Stomach (tissue), 9 donors: ENCODE results near the gene ABCC10. TPM values are rescaled to one million over a fixed set of nuclear protein-coding genes. Genes with fewer than 3 reads are reported as not detected.

Experiments used
- DNase-seq, 2 donors: peaks; one replicate each; pipeline versions ENCODE4 v3.0.0 to v3.0.0-alpha.2; 2013 to 2019
- H3K27ac ChIP-seq, 5 donors: fragments of 200-600 bp in 4 of 5; sonication (generic) in 4 of 5; one replicate each; pipeline ENCODE4 v1.5.1; 2013 to 2019; ENCODE audit warnings: mild to moderate bottlenecking in 1 of 5, moderate library complexity in 1 of 5
- H3K27me3 ChIP-seq, 3 donors: fragments of 200-600 bp; sonication (generic); one replicate each; pipeline ENCODE4 v1.5.1; 2017 to 2019; ENCODE audit warnings: mixed run types in 1 of 3
- H3K36me3 ChIP-seq, 4 donors: fragments of 200-600 bp; sonication (generic); 1 replicate in 3 of 4; 2 replicates in 1 of 4; pipeline ENCODE4 v1.5.1; 2016 to 2019
- H3K4me1 ChIP-seq, 4 donors: fragments of 200-600 bp; sonication (generic); one replicate each; pipeline ENCODE4 v1.5.1; 2016 to 2019
- H3K4me3 ChIP-seq, 4 donors: fragments of 200-600 bp; sonication (generic) in 3 of 4; one replicate each; pipeline ENCODE4 v1.5.1; 2016 to 2019; ENCODE audit warnings: mild to moderate bottlenecking in 1 of 4
- H3K9me3 ChIP-seq, 4 donors: fragments of 200-600 bp; sonication (generic); one replicate each; pipeline ENCODE4 v1.5.1; 2016 to 2019
- EP300 ChIP-seq: sonication (generic); formaldehyde crosslinking; IDR thresholded peaks from one replicate; pipeline ENCODE4 v1.6.1; 2017; ENCODE audit warnings: antibody characterized with exemption
- POLR2A ChIP-seq, 4 donors: fragments of 450-650 bp; IDR thresholded peaks; one replicate each; pipeline ENCODE4 v1.6.1; 2016; ENCODE audit warnings: antibody characterized with exemption in 4 of 4, control low read depth in 2 of 4, mild to moderate bottlenecking in 1 of 4, moderate library complexity in 1 of 4
- POLR2AphosphoS5 ChIP-seq, 3 donors: sonication (generic); formaldehyde crosslinking; IDR thresholded peaks; one replicate each; pipeline ENCODE4 v1.6.1; 2016; ENCODE audit warnings: antibody characterized with exemption in 3 of 3
- WGBS, 5 donors: extraction: QIAGEN DNeasy Blood & Tissue Kit in 3 of 5; methylation state at CpG; one replicate each; pipeline versions ENCODE4 v1.1.5 to v1.1.7; 2013 to 2018; 5-methylcytosine and 5-hydroxymethylcytosine counted together
- intact Hi-C: fragments of 100-400 bp; cut with DNase I; formaldehyde crosslinking; loops from one replicate; pipeline ENCODE4 v1.15.1; 2023; ENCODE audit warnings: low total_unique reads
- polyA plus RNA-seq, 3 donors: library from polyadenylated mRNA; stranded (reverse); fragments of 200-250 nt; gene quantifications; one replicate each; pipeline ENCODE4 v1.2.3, GENCODE V29; 2013
- total RNA-seq, 5 donors: library from RNA; depleted of rRNA; stranded (reverse); fragments of >200 nt; gene quantifications; one replicate each; pipeline versions ENCODE4 v1.1.0 to v1.2.3, GENCODE V29; 2014 to 2016
- TF ChIP-seq, protein P1 (sequence below), 7 experiments: fragments of 450-650 bp in 4 of 7; fragments of 200-600 bp in 3 of 7; sonication (generic) in 3 of 7; IDR thresholded peaks; one replicate each; pipeline ENCODE4 v1.5.1; 2016 to 2019; ENCODE audit warnings: antibody characterized with exemption in 7 of 7, control low read depth in 2 of 7, mild to moderate bottlenecking in 1 of 7
- donor health status: healthy with polysubstance abuse.
- donor health status: Bipolar disorder and iron deficiency.
- donor health status: healthy.

The ABCC10 gene
- total and polyA plus RNA-seq, 8 donors = 7.9 to 67.4 (median 29.6) TPM

GRCh38 chr6:43451348-43451747, 24.0 kb downstream of the ABCC10 start:
- Histone ChIP-seq H3K4me1 (peaks cover 16 to 22% (median 19%) of the 10 kb centered on the region in 4 donors), H3K27ac (no peak overlapping the region), H3K36me3 (peaks cover 39 to 70% (median 68%) of the 10 kb centered on the region in 4 donors), H3K27me3 (peaks cover 3 to 19% (median 18%) of the 10 kb centered on the region in 3 donors), H3K4me3 (no peak overlapping the region), H3K9me3 (no peaks in the 10 kb centered on the region)
- 70 to 93% (median 84%) methylated on average over 4 of the region's 4 CpGs for WGBS, 5 donors
- DNase-seq = no peak
- no peak for TF ChIP-seq EP300
- TF ChIP-seq POLR2AphosphoS5 (IDR thresholded peaks at IDR 0.05) = no peak
- TF ChIP-seq, protein P1, sequence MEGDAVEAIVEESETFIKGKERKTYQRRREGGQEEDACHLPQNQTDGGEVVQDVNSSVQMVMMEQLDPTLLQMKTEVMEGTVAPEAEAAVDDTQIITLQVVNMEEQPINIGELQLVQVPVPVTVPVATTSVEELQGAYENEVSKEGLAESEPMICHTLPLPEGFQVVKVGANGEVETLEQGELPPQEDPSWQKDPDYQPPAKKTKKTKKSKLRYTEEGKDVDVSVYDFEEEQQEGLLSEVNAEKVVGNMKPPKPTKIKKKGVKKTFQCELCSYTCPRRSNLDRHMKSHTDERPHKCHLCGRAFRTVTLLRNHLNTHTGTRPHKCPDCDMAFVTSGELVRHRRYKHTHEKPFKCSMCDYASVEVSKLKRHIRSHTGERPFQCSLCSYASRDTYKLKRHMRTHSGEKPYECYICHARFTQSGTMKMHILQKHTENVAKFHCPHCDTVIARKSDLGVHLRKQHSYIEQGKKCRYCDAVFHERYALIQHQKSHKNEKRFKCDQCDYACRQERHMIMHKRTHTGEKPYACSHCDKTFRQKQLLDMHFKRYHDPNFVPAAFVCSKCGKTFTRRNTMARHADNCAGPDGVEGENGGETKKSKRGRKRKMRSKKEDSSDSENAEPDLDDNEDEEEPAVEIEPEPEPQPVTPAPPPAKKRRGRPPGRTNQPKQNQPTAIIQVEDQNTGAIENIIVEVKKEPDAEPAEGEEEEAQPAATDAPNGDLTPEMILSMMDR (IDR thresholded peaks at IDR 0.05) = no peak
- no peak for TF ChIP-seq POLR2A (IDR thresholded peaks at IDR 0.05)
- intact Hi-C loops = loop anchor here (5.0 kb wide), 1 partner anchor 56 kb away; no protein-coding TSS in a partner anchor

DNA sequence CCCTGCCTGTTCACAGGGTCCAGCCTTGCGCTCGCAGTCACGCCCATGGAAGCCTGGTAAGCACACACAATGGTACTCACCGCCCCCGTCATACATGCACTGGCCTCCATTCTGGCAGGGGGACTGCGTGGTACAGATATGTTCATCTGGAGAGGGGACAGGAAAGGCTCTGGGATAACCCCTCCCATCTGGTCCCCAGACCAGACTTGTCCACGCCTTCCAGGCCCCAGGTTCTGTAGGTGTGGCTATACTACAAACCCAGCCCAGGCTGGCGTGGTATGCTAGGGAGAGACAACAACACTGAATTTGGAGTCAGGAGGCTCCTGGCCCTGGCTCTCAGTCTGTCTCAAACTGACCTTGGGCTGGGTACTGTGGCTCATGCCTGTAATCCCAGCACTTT, 24.6 kb downstream of the ABCC10 start:
- H3K9me3 ChIP-seq = no peaks in the 10 kb centered on the region
- WGBS, 5 donors = 80 to 91% (median 83%) methylated on average over 8 of the region's 8 CpGs
- TF ChIP-seq POLR2A (IDR thresholded peaks at IDR 0.05) = no peak
- TF ChIP-seq POLR2AphosphoS5 (IDR thresholded peaks at IDR 0.05) = no peak
- no peak for TF ChIP-seq EP300
- TF ChIP-seq, protein P1 (IDR thresholded peaks at IDR 0.05) = no peak
- peaks cover 9 to 25% (median 24%) of the 10 kb centered on the region in 3 donors for H3K27me3 ChIP-seq
- peaks cover 16 to 22% (median 19%) of the 10 kb centered on the region in 4 donors for H3K4me1 ChIP-seq
- intact Hi-C loops = loop anchor here (5.0 kb wide), 1 partner anchor 55 kb away; no protein-coding TSS in a partner anchor
- no peak overlapping the region for H3K4me3 ChIP-seq
- no peak for DNase-seq
- H3K36me3 ChIP-seq = peaks cover 37 to 65% (median 63%) of the 10 kb centered on the region in 4 donors
- H3K27ac ChIP-seq = no peak overlapping the region

GRCh38 chr6:43452896-43453295, 25.6 kb downstream of the ABCC10 start:
- 89 to 98% (median 94%) methylated on average over 4 of the region's 4 CpGs for WGBS, 5 donors
- Histone ChIP-seq H3K27ac (no peak overlapping the region), H3K27me3 (peaks cover 9 to 34% (median 24%) of the 10 kb centered on the region in 3 donors), H3K9me3 (no peaks in the 10 kb centered on the region), H3K4me3 (no peak overlapping the region), H3K4me1 (peaks cover 16 to 22% (median 19%) of the 10 kb centered on the region in 4 donors), H3K36me3 (peaks cover 28 to 55% (median 53%) of the 10 kb centered on the region in 4 donors)
- TF ChIP-seq, protein P1 (IDR thresholded peaks at IDR 0.05) = no peak
- TF ChIP-seq POLR2AphosphoS5 (IDR thresholded peaks at IDR 0.05) (no peak), POLR2A (IDR thresholded peaks at IDR 0.05) (no peak), EP300 (no peak)
- intact Hi-C loops = loop anchor here (5.0 kb wide), 1 partner anchor 54 kb away; no protein-coding TSS in a partner anchor
- no peak for DNase-seq

DNA sequence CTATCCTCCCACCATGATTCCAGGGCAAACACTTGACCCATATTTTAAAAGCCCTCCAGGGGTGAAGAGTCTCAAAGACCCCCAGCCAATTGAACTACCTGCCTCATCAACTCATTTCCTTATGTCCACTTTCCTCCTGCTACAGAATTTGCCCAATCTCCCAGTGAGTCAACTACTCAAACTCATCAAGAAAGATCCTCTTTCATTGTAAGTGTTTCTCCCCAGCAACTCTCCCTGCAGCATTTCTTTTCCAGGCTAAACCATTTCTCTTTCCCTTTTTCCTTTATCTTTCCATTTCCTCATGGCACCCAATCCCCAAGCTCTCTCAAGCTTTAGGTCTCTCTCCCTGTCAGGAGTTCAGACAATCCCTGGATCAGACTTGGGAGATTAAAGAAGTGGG, 26.5 kb downstream of the ABCC10 start:
- Histone ChIP-seq H3K4me1 (peaks cover 16 to 22% (median 19%) of the 10 kb centered on the region in 4 donors), H3K4me3 (no peak overlapping the region), H3K36me3 (peaks cover 23 to 46% (median 44%) of the 10 kb centered on the region in 4 donors), H3K27ac (no peak overlapping the region), H3K9me3 (no peaks in the 10 kb centered on the region), H3K27me3 (peaks cover 9 to 44% (median 24%) of the 10 kb centered on the region in 3 donors)
- intact Hi-C loops = loop anchor here (5.0 kb wide), 1 partner anchor 53 kb away; no protein-coding TSS in a partner anchor
- no peak for DNase-seq
- TF ChIP-seq POLR2AphosphoS5 (IDR thresholded peaks at IDR 0.05) (no peak), EP300 (no peak), POLR2A (IDR thresholded peaks at IDR 0.05) (no peak)
- TF ChIP-seq, protein P1 (IDR thresholded peaks at IDR 0.05) = no peak
